Stimulated activated CD4-positive, alpha-beta T cell treated with anti-CD3 and anti-CD28 coated beads, Interleukin-1b, Interleukin-23, amount 100 ng/mL, for 48 hours (primary cell): ENCODE data around the gene ZNF432.

ENCODE experiments used
- DNase-seq: peaks from one replicate; pipeline ENCODE4 v3.0.0-alpha.2; 2020

Gene ZNF432

GRCh38 chr19:52007806-52008557, 40.7 kb downstream of the ZNF432 start, which contains the start of gene ZNF615:
ZNF615 (minus strand) TSS chr19:52008211; CDS start chr19:52003711, 4,500 bp downstream.
- peak; percentile 85 for DNase-seq

GRCh38 chr19:52007451-52007805, 41.2 kb downstream of the ZNF432 start:
- DNase-seq: no peak

DNA sequence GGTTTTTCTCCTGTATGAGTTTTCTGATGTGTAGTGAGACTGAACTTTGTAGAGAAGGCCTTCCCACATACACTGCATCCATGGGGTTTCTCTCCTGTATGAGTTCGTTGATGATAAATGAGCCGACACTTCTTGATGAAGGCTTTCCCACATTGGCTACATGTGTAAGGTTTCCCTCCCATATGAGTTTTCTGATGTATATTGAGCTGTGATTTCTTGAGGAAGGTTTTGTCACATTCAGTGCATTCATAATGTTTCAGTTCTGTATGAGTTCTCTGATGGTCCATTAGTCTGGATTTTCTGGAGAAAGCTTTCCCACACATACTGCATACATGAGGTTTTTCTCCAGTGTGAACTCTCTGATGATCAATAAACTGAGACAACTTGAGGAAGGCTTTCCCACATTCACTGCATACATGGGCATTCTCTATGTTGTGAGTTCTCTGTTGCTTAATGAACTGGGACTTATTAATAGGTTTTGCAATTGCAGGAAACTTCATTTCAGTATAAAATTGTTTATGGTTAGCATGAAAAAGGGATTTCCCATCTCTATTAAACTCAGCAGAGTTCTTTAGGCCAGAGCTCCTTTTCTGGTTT, 54.5 kb downstream of the ZNF432 start:
- DNase-seq: no peak

- DNase-seq: no peak
Measured at GRCh38 chr19:51993422-51993821, 55.2 kb downstream of the ZNF432 start.

GRCh38 chr19:51986309-51987291, 62.0 kb downstream of the ZNF432 start, which contains the start of gene ZNF350:
ZNF350 (minus strand) TSS chr19:51986840; CDS start chr19:51974360, 12,480 bp downstream.
- DNase-seq: peak; percentile 89

DNA sequence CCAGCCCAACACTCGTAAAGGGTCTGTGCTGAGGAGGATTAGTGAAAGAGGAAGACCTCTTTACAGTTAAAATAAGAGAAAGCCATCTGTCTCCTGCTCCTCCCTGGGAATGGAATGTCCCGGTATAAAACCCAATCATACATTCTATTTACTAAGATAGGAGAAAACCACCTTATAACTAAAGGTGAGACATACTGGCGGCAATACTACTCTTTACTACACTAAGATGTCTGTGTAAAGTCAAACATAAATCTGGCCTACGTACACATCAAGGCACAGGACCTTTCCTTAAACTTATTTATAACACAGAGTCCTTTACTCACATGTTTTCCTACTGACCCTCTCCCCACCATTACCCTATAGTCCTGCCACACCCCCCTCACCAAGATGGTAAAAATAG, 65.3 kb downstream of the ZNF432 start:
- DNase-seq: no peak
